WERI-Rb-1 (cell line): ENCODE measurements around the gene IFNAR2.
"Not testable (repeated sequence)": the region's sequence is repeated elsewhere in the genome, so short reads cannot be mapped to it uniquely, and the experiment has no call there.

Experiments
- DNase-seq: peaks from one replicate; pipeline ENCODE4 v3.0.0-alpha.2; 2020
- H3K27ac ChIP-seq: fragments of 250-450 bp; sonication (Bioruptor Pico); 2 replicates; pipeline ENCODE4 v1.5.1; 2020; ENCODE audit warnings: mild to moderate bottlenecking, moderate library complexity
- H3K27me3 ChIP-seq: fragments of 250-450 bp; sonication (Bioruptor Pico); 2 replicates; pipeline ENCODE4 v1.5.1; 2021; ENCODE audit warnings: mild to moderate bottlenecking, low read depth, moderate library complexity; ENCODE audit not compliant: insufficient read depth, severe bottlenecking
- H3K36me3 ChIP-seq: fragments of 250-450 bp; sonication (Bioruptor Pico); 2 replicates; pipeline ENCODE4 v1.5.1; 2020; ENCODE audit warnings: mild to moderate bottlenecking, moderate library complexity
- H3K4me3 ChIP-seq: 2 replicates; pipeline ENCODE4 v1.5.1; 2011; ENCODE audit warnings: low read depth, mild to moderate bottlenecking, control low read depth, low read length
- H3K9me3 ChIP-seq: fragments of 250-450 bp; sonication (Bioruptor Pico); 2 replicates; pipeline ENCODE4 v1.5.1; 2021; ENCODE audit warnings: mild to moderate bottlenecking, moderate library complexity; ENCODE audit not compliant: severe bottlenecking
- TF ChIP-seq, protein P1 (sequence below): IDR thresholded peaks from 2 replicates; pipeline ENCODE4 v1.5.1; 2011; ENCODE audit warnings: low read depth, mild to moderate bottlenecking, control low read depth, inconsistent platforms, low read length

The IFNAR2 gene

DNA sequence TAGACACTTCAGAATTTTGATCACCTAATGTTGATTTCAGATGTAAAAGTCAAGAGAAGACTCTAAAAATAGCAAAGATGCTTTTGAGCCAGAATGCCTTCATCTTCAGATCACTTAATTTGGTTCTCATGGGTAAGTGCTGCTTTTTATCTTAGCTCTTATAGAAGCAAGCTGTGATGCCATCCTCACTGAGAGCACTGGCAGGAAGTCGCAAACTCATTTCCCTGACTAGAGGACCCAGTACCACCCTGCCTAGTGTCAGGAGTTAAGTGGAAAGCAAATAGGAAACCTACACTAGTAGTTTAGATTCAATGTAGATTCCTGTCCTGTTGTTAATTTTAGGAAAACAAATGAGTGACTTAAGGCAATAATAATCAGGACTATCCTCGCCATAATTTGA is 12.1 kb downstream of the IFNAR2 start:
- DNase-seq = no peak
- H3K27ac ChIP-seq = no peak overlapping the region
- H3K36me3 ChIP-seq = peaks cover 42% of the 10 kb centered on the region
- TF ChIP-seq, protein P1, sequence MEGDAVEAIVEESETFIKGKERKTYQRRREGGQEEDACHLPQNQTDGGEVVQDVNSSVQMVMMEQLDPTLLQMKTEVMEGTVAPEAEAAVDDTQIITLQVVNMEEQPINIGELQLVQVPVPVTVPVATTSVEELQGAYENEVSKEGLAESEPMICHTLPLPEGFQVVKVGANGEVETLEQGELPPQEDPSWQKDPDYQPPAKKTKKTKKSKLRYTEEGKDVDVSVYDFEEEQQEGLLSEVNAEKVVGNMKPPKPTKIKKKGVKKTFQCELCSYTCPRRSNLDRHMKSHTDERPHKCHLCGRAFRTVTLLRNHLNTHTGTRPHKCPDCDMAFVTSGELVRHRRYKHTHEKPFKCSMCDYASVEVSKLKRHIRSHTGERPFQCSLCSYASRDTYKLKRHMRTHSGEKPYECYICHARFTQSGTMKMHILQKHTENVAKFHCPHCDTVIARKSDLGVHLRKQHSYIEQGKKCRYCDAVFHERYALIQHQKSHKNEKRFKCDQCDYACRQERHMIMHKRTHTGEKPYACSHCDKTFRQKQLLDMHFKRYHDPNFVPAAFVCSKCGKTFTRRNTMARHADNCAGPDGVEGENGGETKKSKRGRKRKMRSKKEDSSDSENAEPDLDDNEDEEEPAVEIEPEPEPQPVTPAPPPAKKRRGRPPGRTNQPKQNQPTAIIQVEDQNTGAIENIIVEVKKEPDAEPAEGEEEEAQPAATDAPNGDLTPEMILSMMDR = no peak
- peaks cover 3% of the 10 kb centered on the region for H3K9me3 ChIP-seq
- H3K4me3 ChIP-seq = no peak overlapping the region
- no peaks in the 10 kb centered on the region for H3K27me3 ChIP-seq

DNA sequence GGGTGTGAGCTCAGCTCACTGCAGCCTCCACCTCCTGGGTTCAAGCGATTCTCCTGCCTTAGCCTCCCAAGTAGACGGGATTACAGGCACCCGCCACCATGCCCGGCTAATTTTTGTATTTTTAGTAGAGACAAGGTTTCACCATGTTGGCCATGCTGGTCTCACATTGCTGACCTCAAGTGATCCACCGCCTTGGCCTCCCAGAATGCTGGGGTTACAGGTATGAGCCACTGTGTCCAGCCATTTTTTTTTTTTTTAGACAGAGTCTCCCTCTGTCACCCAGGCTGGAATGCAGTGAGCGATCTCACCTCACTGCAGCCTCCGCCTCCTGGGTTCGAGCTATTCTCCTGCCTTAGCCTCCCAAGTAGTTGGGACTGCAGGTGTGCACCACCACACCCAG is 13.1 kb downstream of the IFNAR2 start:
- not testable (repeated sequence) for H3K27me3 ChIP-seq, DNase-seq, H3K27ac ChIP-seq, H3K4me3 ChIP-seq, H3K9me3 ChIP-seq
- peaks cover 50% of the 10 kb centered on the region for H3K36me3 ChIP-seq

DNA sequence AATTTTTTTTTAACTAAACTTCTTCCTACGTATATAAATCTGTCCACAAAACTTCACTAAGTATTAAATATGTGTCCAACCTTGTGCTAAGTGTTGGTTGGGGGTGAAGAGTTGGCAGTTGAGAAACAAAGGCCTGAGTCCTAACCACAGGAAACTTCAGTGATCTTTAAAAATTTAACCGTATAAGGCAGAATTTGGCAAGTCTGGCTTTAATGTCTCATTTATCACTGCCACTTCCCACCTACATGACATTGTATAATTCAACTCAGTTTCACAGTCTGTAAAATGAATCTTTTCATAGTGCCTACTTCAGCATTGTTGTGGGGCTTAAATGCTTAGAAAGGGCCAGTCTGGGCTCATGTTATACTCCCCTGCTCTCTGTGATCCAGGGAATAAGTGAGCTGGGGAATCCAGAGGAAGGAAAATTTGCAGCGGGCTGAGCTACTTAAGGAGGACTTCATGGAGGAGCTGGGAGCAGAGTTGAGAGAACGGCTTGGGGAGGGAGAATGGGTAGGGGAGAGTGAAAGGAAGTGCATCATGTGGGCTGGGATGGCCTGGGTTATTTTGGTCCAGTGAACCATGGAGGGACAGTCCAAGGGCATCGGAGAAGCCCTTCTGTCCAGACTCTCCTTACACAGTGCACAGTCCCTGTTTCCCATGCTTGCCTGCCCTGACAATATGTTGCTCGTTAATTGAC is 14.5 kb downstream of the IFNAR2 start:
- no peak for DNase-seq
- no peak overlapping the region for H3K27ac ChIP-seq
- H3K4me3 ChIP-seq = no peak overlapping the region
- TF ChIP-seq, protein P1 = no peak
- peaks cover 56% of the 10 kb centered on the region for H3K36me3 ChIP-seq
- no peaks in the 10 kb centered on the region for H3K9me3 ChIP-seq
- H3K27me3 ChIP-seq = no peaks in the 10 kb centered on the region

DNA sequence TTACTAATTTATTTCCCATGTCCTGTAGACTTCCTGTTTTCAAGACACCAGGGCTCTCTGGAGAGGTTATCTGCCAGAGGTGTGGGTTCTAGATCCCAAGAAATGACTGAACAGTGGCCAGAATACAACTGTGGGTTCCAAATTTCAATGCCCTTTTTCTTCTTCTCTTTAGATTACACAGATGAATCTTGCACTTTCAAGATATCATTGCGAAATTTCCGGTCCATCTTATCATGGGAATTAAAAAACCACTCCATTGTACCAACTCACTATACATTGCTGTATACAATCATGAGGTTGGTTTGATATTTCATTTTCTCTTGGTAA is 15.0 kb downstream of the IFNAR2 start:
- Histone ChIP-seq H3K27ac (no peak overlapping the region), H3K27me3 (no peaks in the 10 kb centered on the region), H3K4me3 (no peak overlapping the region), H3K36me3 (peaks cover 60% of the 10 kb centered on the region), H3K9me3 (no peaks in the 10 kb centered on the region)
- no peak for DNase-seq
- TF ChIP-seq, protein P1 = no peak

DNA sequence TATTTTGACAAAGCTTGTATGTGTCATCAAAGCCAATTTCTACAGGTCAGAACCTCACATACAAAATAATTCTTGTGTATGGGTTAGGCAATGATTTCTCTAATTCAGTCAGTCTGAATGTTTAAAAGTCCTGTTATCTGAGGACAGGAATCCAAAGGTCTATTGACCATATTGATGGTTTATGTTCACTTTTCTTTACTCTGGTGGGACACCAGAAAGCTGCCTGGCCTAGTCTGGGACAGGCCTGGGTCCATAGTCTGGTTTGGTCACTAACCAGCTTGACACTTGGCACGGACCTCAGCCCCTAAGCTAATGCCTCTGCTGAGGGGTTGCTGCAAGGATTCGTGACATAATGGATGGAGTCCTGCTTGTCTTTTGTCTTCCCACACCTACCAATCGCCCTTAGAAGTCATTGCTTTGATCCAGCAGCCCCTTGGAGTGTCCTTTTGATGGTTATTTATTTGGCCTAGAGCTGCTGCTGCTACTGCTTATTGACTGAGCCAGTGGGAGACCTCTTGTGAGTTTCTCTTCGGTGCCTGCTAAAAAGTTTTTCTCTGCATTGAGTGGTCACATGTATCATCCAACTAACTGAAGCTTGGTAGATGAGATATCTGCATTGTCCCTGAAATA is 15.7 kb downstream of the IFNAR2 start:
- H3K36me3 ChIP-seq = peaks cover 67% of the 10 kb centered on the region
- no peaks in the 10 kb centered on the region for H3K9me3 ChIP-seq
- H3K27ac ChIP-seq = no peak overlapping the region
- TF ChIP-seq, protein P1 = no peak
- no peaks in the 10 kb centered on the region for H3K27me3 ChIP-seq
- H3K4me3 ChIP-seq = no peak overlapping the region
- no peak for DNase-seq

DNA sequence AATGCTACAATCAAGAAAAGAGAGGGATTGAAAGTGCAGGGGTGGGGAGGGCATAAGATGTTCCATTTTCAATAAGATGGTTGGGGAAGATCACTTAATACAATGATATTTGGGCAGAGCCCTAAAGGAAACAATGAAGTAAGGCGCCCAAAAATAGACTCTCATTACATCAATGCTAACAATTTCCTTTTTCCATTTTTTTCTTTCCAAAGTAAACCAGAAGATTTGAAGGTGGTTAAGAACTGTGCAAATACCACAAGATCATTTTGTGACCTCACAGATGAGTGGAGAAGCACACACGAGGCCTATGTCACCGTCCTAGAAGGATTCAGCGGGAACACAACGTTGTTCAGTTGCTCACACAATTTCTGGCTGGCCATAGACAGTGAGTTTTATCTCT is 16.8 kb downstream of the IFNAR2 start:
- TF ChIP-seq, protein P1 = no peak
- DNase-seq = no peak
- peaks cover 78% of the 10 kb centered on the region for H3K36me3 ChIP-seq
- no peak overlapping the region for H3K4me3 ChIP-seq
- H3K27me3 ChIP-seq = no peaks in the 10 kb centered on the region
- H3K9me3 ChIP-seq = no peaks in the 10 kb centered on the region
- H3K27ac ChIP-seq = no peak overlapping the region
